SH-SY5Y (cell line): ENCODE measurements around the gene PRDM16.

Experiments
- GATA2 ChIP-seq: IDR thresholded peaks from 2 replicates; pipeline ENCODE4 v1.6.1; 2011; ENCODE audit warnings: mild to moderate bottlenecking, low read depth, low read length
- GATA3 ChIP-seq: IDR thresholded peaks from 2 replicates; pipeline ENCODE4 v1.6.1; 2011; ENCODE audit warnings: low read depth, mild to moderate bottlenecking, low read length, moderate library complexity

DNA sequence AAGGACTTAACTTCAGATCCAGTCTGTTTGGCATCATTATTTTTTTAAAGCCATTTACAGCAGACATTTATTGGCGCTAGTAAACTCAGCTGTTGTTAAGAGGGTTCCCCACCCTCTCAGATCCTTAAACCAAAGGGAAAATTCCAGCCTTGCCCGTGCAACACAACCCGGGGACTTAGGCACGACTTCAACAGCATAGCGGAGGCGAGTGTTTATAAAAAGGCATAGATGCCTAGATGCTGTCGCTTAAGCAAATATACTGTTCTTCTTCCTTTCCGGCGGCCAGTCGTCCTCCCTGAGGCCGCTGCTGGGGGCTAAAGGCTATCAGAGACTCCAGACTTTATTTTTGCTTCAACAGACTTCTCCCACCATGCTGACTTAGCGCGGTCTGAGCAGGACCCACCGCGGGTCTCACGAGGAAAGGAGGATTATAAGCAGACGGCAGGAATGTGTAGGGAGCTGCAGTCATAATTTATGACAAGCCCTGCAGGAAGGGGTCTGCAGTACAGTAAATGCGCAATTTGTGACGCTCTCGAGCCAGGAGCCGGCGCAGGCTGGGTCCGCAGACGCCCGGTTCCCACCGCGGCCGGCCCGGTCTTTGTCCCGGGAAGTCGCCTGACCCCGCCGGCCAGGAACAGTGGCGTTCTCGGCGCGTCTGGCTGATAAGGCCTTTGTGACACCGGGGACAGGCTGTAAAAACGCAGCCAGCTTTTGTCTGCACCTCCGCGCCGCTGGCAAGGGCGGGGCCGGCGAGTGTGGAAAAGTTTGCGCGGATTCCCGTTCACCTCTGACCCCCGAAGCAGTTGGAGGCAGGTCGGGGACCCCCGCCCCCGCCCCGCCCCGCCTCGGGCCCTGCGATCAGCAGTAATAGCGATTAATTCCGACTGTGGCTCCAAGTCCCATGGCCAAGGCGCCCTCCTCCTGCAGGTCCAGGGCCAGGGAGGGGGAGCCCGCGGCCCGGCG is 324.3 kb downstream of the PRDM16 start:
- no peak for TF ChIP-seq GATA2
- no peak for TF ChIP-seq GATA3
